ENCODE measurements around the gene ZNF212.

DNA sequence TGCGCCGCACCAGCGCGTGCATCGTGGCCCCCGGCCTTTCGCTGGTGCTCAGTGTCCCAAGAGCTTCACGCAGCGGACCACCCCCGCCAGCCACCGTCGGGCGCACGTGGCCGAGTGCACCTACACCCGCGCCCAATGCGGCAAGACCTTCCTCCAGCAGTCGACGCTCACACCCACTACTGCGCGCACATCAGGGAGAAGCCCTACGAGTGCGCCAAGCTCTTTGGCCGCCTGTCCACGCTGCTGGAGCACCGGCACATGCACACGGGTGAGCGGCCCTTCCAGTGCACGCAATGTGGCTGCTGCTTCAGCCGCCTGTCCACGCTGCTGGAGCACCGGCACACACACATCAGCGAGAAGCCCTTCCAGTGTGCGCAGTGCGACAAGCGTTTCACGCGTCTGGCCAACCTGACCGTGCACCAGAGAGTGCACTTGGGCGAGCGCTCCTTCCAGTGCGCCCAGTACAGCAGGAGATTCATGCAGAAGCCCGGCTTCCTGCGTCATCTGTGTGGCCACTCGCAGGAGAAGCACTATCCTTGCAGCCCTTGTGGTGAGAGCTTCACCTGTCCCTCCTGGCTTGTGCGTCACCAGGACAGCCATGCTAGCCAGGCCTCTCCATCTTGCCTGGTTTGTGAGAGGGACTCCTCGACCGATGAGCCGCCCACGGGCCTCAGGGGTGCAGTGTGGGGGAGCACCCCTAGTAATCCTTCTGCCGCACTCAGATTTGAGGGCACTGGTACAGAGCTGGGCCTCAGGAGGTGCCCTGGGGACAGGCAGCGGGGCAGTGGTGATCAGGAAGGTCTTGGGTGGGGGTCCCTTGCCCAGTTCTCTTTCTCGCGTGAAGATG is 55.4 kb downstream of the ZNF212 start:
- no peak for TF ChIP-seq POLR2A (IDR thresholded peaks at IDR 0.05; ENCODE audit: low read length)
- no peak for TF ChIP-seq GATA1 (IDR thresholded peaks at IDR 0.05; ENCODE audit: low read depth, low read length)
